CD8-positive, alpha-beta memory T cell (primary cell): Measurements from ENCODE around the gene ULK3. TPM values are rescaled to one million over a fixed set of nuclear protein-coding genes. Genes with fewer than 3 reads are reported as not detected.

Experiments used
- CTCF ChIA-PET: fragments of 350-600 bp; sonication (Branson Sonifier 250); formaldehyde crosslinking; loops from one replicate; lab custom pipeline; 2021; ENCODE audit warnings: antibody characterized with exemption; lab: Charles Lee
- POLR2A ChIA-PET: fragments of 350-600 bp; sonication (Branson Sonifier 250); formaldehyde crosslinking; loops from one replicate; lab custom pipeline; 2021; ENCODE audit warnings: antibody characterized with exemption; lab: Charles Lee
- DNase-seq, 5 donors: peaks; one replicate each; pipeline versions ENCODE4 v3.0.0 to v3.0.0-alpha.2; 2020 to 2022; ENCODE audit warnings: mixed read lengths in 1 of 5
- H3K27ac ChIP-seq: one replicate; pipeline ENCODE4 v1.7.0; 2013; ENCODE audit warnings: low read depth, mild to moderate bottlenecking, low read length, moderate library complexity
- H3K27me3 ChIP-seq: 2 replicates; pipeline ENCODE4 v1.7.0; 2013; ENCODE audit warnings: low read length, mild to moderate bottlenecking; ENCODE audit not compliant: insufficient read depth, poor library complexity, severe bottlenecking
- H3K36me3 ChIP-seq: 2 replicates; pipeline ENCODE4 v1.7.0; 2013; ENCODE audit warnings: mild to moderate bottlenecking, low read length, moderate library complexity; ENCODE audit not compliant: insufficient read depth
- H3K4me1 ChIP-seq: 2 replicates; pipeline ENCODE4 v1.7.0; 2013; ENCODE audit warnings: mild to moderate bottlenecking, low read length, moderate library complexity; ENCODE audit not compliant: insufficient read depth
- H3K4me3 ChIP-seq: 2 replicates; pipeline ENCODE4 v1.7.0; 2013; ENCODE audit warnings: mild to moderate bottlenecking, low read length
- H3K9me3 ChIP-seq: 2 replicates; pipeline ENCODE4 v1.7.0; 2013; ENCODE audit warnings: mild to moderate bottlenecking, low read length
- H3K27ac Mint-ChIP-seq, 8 donors: one replicate each; pipeline ENCODE4 v1.8.0; 2020 to 2021; ENCODE audit warnings: mixed read lengths in 8 of 8, mild to moderate bottlenecking in 6 of 8, inconsistent platforms in 3 of 8, moderate library complexity in 3 of 8
- H3K27me3 Mint-ChIP-seq, 2 donors: one replicate each; pipeline ENCODE4 v1.8.0; 2020 to 2021; ENCODE audit warnings: mixed read lengths in 2 of 2, mild to moderate bottlenecking in 1 of 2, moderate library complexity in 1 of 2
- H3K36me3 Mint-ChIP-seq, 3 donors: one replicate each; pipeline ENCODE4 v1.8.0; 2020 to 2021; ENCODE audit warnings: mixed read lengths in 3 of 3, inconsistent platforms in 1 of 3, mild to moderate bottlenecking in 1 of 3
- H3K4me1 Mint-ChIP-seq, 3 donors: one replicate each; pipeline ENCODE4 v1.8.0; 2020 to 2021; ENCODE audit warnings: mixed read lengths in 3 of 3, inconsistent platforms in 1 of 3, mild to moderate bottlenecking in 1 of 3
- H3K4me3 Mint-ChIP-seq, 7 donors: one replicate each; pipeline ENCODE4 v1.8.0; 2020 to 2021; ENCODE audit warnings: mixed read lengths in 7 of 7, mild to moderate bottlenecking in 6 of 7, moderate library complexity in 4 of 7, inconsistent platforms in 2 of 7
- H3K9me3 Mint-ChIP-seq, 5 donors: one replicate each; pipeline ENCODE4 v1.8.0; 2020 to 2022; ENCODE audit warnings: mixed read lengths in 5 of 5, mild to moderate bottlenecking in 3 of 5, moderate library complexity in 2 of 5, inconsistent platforms in 1 of 5
- polyA plus RNA-seq: library from polyadenylated mRNA; unstranded; fragments of 300-500 nt; fragmentation: Illumina TruSeq; gene quantifications from one replicate; pipeline ENCODE4 v1.2.3, GENCODE V29; 2021
- total RNA-seq, 2 experiments: library from RNA; stranded (reverse); gene quantifications; one replicate each; pipeline ENCODE4 v1.2.3, GENCODE V29; 2021

The ULK3 gene
- total and polyA plus RNA-seq, 3 experiments from 2014 or later: 43.1 to 60.1 (median 53.9) TPM

GRCh38 chr15:74835312-74835823 is 7.6 kb downstream of the ULK3 start:
- H3K9me3 Mint-ChIP-seq: no peaks in the 10 kb centered on the region
- Histone ChIP-seq H3K36me3 (no peaks in the 10 kb centered on the region), H3K27ac (no peak overlapping the region), H3K9me3 (no peaks in the 10 kb centered on the region), H3K27me3 (no peaks in the 10 kb centered on the region), H3K4me3 (no peak overlapping the region), H3K4me1 (no peaks in the 10 kb centered on the region)
- peaks cover 0 to 27% (median 2%) of the 10 kb centered on the region in 3 donors for H3K36me3 Mint-ChIP-seq
- CTCF ChIA-PET: interaction anchor here (1.0 to 3.5 kb wide), 9 partner anchors 9 to 75 kb away, joined by 3 to 16 read pairs (median 3); no protein-coding TSS in a partner anchor
- H3K4me1 Mint-ChIP-seq: peaks cover 0 to 4% (median 3%) of the 10 kb centered on the region in 3 donors
- H3K27ac Mint-ChIP-seq: peak overlapping the region in 2 of 8 donors; percentile 14 to 22
- POLR2A ChIA-PET: interaction anchor here (0.5 kb wide), 1 partner anchor 28 kb away, joined by 3 read pairs; no protein-coding TSS in a partner anchor
- DNase-seq: peak in 4 of 5 donors; percentile 16 to 63 (median 26)
- peaks cover 2 to 3% of the 10 kb centered on the region in 2 donors for H3K27me3 Mint-ChIP-seq
- no peak overlapping the region for H3K4me3 Mint-ChIP-seq

- Histone ChIP-seq H3K4me1 (no peaks in the 10 kb centered on the region), H3K4me3 (no peak overlapping the region), H3K27ac (no peak overlapping the region), H3K27me3 (no peaks in the 10 kb centered on the region), H3K9me3 (no peaks in the 10 kb centered on the region), H3K36me3 (no peaks in the 10 kb centered on the region)
- no peak for DNase-seq
- Mint-ChIP-seq H3K36me3 (peaks cover 0 to 18% (median 2%) of the 10 kb centered on the region in 3 donors), H3K4me1 (peaks cover 0 to 3% (median 1%) of the 10 kb centered on the region in 3 donors), H3K9me3 (no peaks in the 10 kb centered on the region), H3K27me3 (peaks cover 4 to 6% of the 10 kb centered on the region in 2 donors), H3K4me3 (no peak overlapping the region), H3K27ac (no peak overlapping the region)
- CTCF ChIA-PET: interaction anchor here (1.0 kb wide), 1 partner anchor 46 kb away, joined by 5 read pairs; no protein-coding TSS in a partner anchor
- POLR2A ChIA-PET: no interaction called here
Observed at GRCh38 chr15:74833376-74834107, 9.4 kb downstream of the ULK3 start.

- Mint-ChIP-seq H3K4me3 (no peak overlapping the region), H3K4me1 (peaks cover 0 to 3% (median 1%) of the 10 kb centered on the region in 3 donors), H3K27me3 (peaks cover 9 to 11% of the 10 kb centered on the region in 2 donors), H3K9me3 (no peaks in the 10 kb centered on the region), H3K36me3 (peaks cover 0 to 17% (median 2%) of the 10 kb centered on the region in 3 donors), H3K27ac (peak overlapping the region in 1 of 8 donors; percentile 70)
- POLR2A ChIA-PET: no interaction called here
- CTCF ChIA-PET: no interaction called here
- no peak overlapping the region for H3K4me3 ChIP-seq
- no peak for DNase-seq
- H3K27ac ChIP-seq: no peak overlapping the region
- no peaks in the 10 kb centered on the region for H3K36me3 ChIP-seq
- no peaks in the 10 kb centered on the region for H3K4me1 ChIP-seq
- peaks cover 4% of the 10 kb centered on the region for H3K27me3 ChIP-seq
- H3K9me3 ChIP-seq: no peaks in the 10 kb centered on the region
Observed at GRCh38 chr15:74832826-74833225, 10.1 kb downstream of the ULK3 start.

- Histone ChIP-seq H3K27ac (no peak overlapping the region), H3K4me3 (no peak overlapping the region), H3K27me3 (peaks cover 11% of the 10 kb centered on the region), H3K36me3 (no peaks in the 10 kb centered on the region), H3K4me1 (no peaks in the 10 kb centered on the region), H3K9me3 (no peaks in the 10 kb centered on the region)
- H3K9me3 Mint-ChIP-seq: no peaks in the 10 kb centered on the region
- no peak for DNase-seq
- ChIA-PET CTCF (no interaction called here), POLR2A (no interaction called here)
- H3K4me1 Mint-ChIP-seq: peaks cover 0 to 6% (median 1%) of the 10 kb centered on the region in 3 donors
- peak overlapping the region in 1 of 8 donors; percentile 92 for H3K27ac Mint-ChIP-seq
- peaks cover 0 to 10% (median 2%) of the 10 kb centered on the region in 3 donors for H3K36me3 Mint-ChIP-seq
- H3K4me3 Mint-ChIP-seq: no peak overlapping the region
- H3K27me3 Mint-ChIP-seq: peaks cover 11 to 17% of the 10 kb centered on the region in 2 donors
Observed at GRCh38 chr15:74831813-74832495, 11.0 kb downstream of the ULK3 start.

- Histone ChIP-seq H3K9me3 (no peaks in the 10 kb centered on the region), H3K27me3 (peaks cover 15% of the 10 kb centered on the region), H3K4me3 (no peak overlapping the region), H3K27ac (no peak overlapping the region), H3K4me1 (no peaks in the 10 kb centered on the region), H3K36me3 (no peaks in the 10 kb centered on the region)
- Mint-ChIP-seq H3K27me3 (peaks cover 11 to 23% of the 10 kb centered on the region in 2 donors), H3K36me3 (peaks cover 0 to 2% (median 1%) of the 10 kb centered on the region in 3 donors), H3K4me1 (peaks cover 0 to 10% (median 0%) of the 10 kb centered on the region in 3 donors), H3K4me3 (no peak overlapping the region), H3K9me3 (no peaks in the 10 kb centered on the region), H3K27ac (no peak overlapping the region)
- no peak for DNase-seq
- ChIA-PET CTCF (no interaction called here), POLR2A (interaction anchor here (0.7 kb wide), 1 partner anchor 11 kb away, joined by 3 read pairs; no protein-coding TSS in a partner anchor)
Observed at GRCh38 chr15:74830868-74831267, 12.1 kb downstream of the ULK3 start.

- H3K27me3 Mint-ChIP-seq: peaks cover 13 to 25% of the 10 kb centered on the region in 2 donors
- peaks cover 0 to under 1% (median 0%) of the 10 kb centered on the region in 3 donors for H3K36me3 Mint-ChIP-seq
- no peak overlapping the region for H3K27ac Mint-ChIP-seq
- H3K9me3 ChIP-seq: no peaks in the 10 kb centered on the region
- peaks cover 15% of the 10 kb centered on the region for H3K27me3 ChIP-seq
- H3K4me1 ChIP-seq: no peaks in the 10 kb centered on the region
- DNase-seq: no peak
- no peaks in the 10 kb centered on the region for H3K36me3 ChIP-seq
- ChIA-PET CTCF (interaction anchor here (1.8 kb wide), 1 partner anchor 195 kb away, joined by 4 read pairs; no protein-coding TSS in a partner anchor), POLR2A (no interaction called here)
- peaks cover 0 to 8% (median under 1%) of the 10 kb centered on the region in 3 donors for H3K4me1 Mint-ChIP-seq
- H3K9me3 Mint-ChIP-seq: no peaks in the 10 kb centered on the region
- H3K4me3 Mint-ChIP-seq: no peak overlapping the region
- no peak overlapping the region for H3K27ac ChIP-seq
- H3K4me3 ChIP-seq: no peak overlapping the region
Observed at GRCh38 chr15:74829991-74830390, 13.0 kb downstream of the ULK3 start.

- no peak for DNase-seq
- H3K4me3 Mint-ChIP-seq: no peak overlapping the region
- Histone ChIP-seq H3K4me3 (no peak overlapping the region), H3K36me3 (no peaks in the 10 kb centered on the region), H3K9me3 (no peaks in the 10 kb centered on the region), H3K27me3 (peaks cover 15% of the 10 kb centered on the region), H3K4me1 (no peaks in the 10 kb centered on the region), H3K27ac (no peak overlapping the region)
- no peak overlapping the region for H3K27ac Mint-ChIP-seq
- H3K27me3 Mint-ChIP-seq: peaks cover 13 to 30% of the 10 kb centered on the region in 2 donors
- peaks cover 0 to 7% (median 1%) of the 10 kb centered on the region in 3 donors for H3K4me1 Mint-ChIP-seq
- no peaks in the 10 kb centered on the region for H3K9me3 Mint-ChIP-seq
- ChIA-PET POLR2A (no interaction called here), CTCF (interaction anchor here (1.0 to 1.8 kb wide), 4 partner anchors 9 to 194 kb away, joined by 3 to 6 read pairs (median 4); no protein-coding TSS in a partner anchor)
- H3K36me3 Mint-ChIP-seq: peaks cover 0 to 1% (median 0%) of the 10 kb centered on the region in 3 donors
Observed at GRCh38 chr15:74829486-74829885, 13.5 kb downstream of the ULK3 start.
